GM19372 (cell line): Measurements from ENCODE around the gene USH1C.

Experiments used
- ATAC-seq: cut with Tn5 transposase; IDR thresholded peaks from one replicate; pipeline ENCODE4 v1.9.1; 2021; ENCODE audit warnings: mild to moderate bottlenecking, low read depth, moderate library complexity; ENCODE audit not compliant: unreplicated experiment

USH1C gene

DNA sequence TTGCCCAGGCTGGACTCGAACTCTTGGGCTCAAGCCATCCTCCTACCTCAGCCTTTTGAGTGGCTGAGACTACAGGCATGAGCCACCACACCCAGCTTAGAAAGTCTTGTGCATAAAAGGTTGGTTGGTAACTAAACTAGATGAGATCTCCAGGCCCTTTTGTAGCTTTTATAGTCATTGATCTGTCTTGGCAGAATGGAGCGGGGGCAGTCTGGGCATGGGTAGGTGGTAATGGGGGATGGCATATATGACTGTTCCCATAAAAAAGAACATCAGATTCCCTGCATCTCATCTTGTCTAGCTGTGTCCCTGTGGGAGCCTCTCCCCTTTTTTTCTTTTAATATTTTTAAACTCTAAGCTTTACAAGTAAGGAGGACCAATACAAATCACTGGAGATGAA, 97.7 kb downstream of the USH1C start:
- ATAC-seq = no peak

DNA sequence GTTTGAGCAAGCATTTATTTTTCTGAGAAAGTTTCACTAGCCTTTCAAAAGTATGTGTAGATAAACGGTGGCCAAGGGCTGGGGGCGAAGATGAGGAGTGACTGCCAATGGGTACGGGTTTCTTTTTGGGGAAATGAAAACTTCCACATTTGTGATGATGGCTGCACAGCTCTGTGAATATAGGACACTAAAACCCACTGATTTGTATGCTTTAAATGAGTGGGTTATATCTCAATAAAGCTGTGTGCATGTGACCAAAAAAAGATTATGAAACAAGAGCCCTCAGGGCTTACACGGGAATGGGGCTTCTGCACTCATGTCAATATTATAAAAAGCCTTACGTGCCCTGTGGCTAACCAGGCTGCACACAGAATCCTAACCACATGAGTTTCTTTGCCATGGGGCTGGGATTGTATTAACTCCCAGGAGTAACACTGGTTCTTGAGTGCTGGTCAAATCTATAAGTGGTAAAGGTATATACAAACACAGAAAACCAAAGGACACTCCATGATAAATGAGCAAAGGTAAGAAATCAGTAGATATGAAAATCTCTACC, 98.9 kb downstream of the USH1C start:
- ATAC-seq = no peak

DNA sequence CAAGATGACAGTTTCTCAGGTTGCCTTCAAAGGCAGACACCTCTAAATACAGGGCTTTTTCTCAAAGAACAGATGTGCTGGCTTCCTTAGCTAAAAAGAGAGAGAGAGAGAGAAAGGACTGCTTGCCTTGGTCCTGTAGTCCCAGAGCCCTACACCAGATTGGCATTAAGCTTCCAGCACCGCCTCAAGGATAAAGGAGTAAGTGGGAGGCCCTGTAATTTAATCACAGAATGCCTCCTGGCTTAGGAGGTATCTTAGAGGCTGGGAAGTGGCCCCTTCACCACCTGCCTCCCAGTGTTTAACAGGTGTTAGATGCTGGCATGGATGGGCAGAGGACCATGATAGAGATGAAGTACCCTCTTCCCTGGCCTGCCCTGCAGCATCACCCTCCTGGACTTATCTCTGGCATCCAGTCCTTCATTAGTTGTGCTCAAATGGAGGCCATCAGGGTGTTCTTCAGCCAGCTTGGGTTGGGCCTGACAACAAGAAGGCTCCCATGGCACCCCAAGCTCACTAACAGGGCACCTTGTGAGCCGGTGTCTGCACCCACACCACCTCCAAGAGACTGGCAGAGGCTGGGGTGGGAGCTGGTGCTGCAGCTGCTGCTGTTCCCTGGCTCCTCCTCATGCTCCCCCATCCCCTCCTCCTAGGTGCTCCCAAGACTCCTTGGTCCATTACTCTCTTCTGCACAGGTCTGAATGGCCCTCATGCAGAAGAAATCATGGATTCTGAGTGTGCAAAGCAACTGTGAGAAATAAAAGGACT, 100.1 kb downstream of the USH1C start:
- no peak for ATAC-seq
